ENCODE results near the gene TCF12. TPM values are rescaled to one million over a fixed set of nuclear protein-coding genes. Genes with fewer than 3 reads are reported as not detected.

The TCF12 gene
- polyA plus RNA-seq, 3 donors = 15.8 to 52.5 (median 27.6) TPM

DNA sequence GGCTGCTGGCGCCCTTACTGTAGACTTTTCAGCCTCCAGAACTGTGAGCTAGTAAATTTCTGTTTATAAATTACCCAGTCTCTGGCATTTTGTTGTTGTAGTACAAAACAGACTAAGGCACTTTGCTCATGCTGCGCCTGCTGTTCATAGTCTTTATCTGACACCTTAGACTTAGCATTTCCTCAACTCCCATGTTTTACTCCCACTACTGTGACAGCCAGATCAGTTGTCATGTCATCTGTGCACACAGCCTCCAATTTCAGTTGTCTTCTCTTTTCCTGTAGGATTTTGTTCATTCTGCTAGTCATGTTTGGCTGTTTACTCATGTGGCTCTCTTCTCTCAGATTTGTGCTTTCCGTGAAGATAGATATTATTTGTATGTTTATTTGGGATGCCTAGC lies 62.0 kb downstream of the TCF12 start:
- Mint-ChIP-seq H3K27ac (no peak overlapping the region), H3K4me1 (peaks cover 24% of the 10 kb centered on the region), H3K36me3 (peaks cover 0 to 2% of the 10 kb centered on the region in 2 donors), H3K4me3 (no peak overlapping the region), H3K27me3 (ENCODE audit: low read depth in 3 of 3) (no peaks in the 10 kb centered on the region), H3K9me3 (no peaks in the 10 kb centered on the region)
- DNase-seq = no peak
- H3K79me2 ChIP-seq (ENCODE audit: insufficient read depth, low read length) = peaks cover 79% of the 10 kb centered on the region
- TF ChIP-seq, protein P1, sequence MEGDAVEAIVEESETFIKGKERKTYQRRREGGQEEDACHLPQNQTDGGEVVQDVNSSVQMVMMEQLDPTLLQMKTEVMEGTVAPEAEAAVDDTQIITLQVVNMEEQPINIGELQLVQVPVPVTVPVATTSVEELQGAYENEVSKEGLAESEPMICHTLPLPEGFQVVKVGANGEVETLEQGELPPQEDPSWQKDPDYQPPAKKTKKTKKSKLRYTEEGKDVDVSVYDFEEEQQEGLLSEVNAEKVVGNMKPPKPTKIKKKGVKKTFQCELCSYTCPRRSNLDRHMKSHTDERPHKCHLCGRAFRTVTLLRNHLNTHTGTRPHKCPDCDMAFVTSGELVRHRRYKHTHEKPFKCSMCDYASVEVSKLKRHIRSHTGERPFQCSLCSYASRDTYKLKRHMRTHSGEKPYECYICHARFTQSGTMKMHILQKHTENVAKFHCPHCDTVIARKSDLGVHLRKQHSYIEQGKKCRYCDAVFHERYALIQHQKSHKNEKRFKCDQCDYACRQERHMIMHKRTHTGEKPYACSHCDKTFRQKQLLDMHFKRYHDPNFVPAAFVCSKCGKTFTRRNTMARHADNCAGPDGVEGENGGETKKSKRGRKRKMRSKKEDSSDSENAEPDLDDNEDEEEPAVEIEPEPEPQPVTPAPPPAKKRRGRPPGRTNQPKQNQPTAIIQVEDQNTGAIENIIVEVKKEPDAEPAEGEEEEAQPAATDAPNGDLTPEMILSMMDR (IDR thresholded peaks at IDR 0.05) = no peak
- no peak overlapping the region for H3K4me2 ChIP-seq (replicated peaks; ENCODE audit: extremely low read depth, low read length, poor library complexity, severe bottlenecking)
- intact Hi-C loops (cut with micrococcal nuclease) = no loop called here
- H3K4me3 ChIP-seq (replicated peaks in 1 of 3; ENCODE audit: low read depth in 2 of 3, low read length in 3 of 3) = no peak overlapping the region
- H2AFZ ChIP-seq (ENCODE audit: insufficient read depth, low read depth, low read length, poor library complexity, severe bottlenecking) = no peak overlapping the region
- H4K20me1 ChIP-seq (ENCODE audit: insufficient read depth, low read length) = peaks cover 73% of the 10 kb centered on the region
- H3K4me1 ChIP-seq (ENCODE audit: control insufficient read depth in 1 of 2, insufficient read depth in 2 of 2, low read length in 2 of 2) = peaks cover 19 to 29% of the 10 kb centered on the region in 2 donors
- H3K27me3 ChIP-seq (ENCODE audit: control insufficient read depth in 2 of 2, insufficient read depth in 2 of 2, low read length in 2 of 2) = no peaks in the 10 kb centered on the region
- no peak overlapping the region for H3K9ac ChIP-seq (ENCODE audit: insufficient read depth, low read length, poor library complexity, severe bottlenecking)
- WGBS (ENCODE audit: insufficient coverage) = no CpG with 5 or more reads among the region's 3 CpGs
- no peaks in the 10 kb centered on the region for H3K36me3 ChIP-seq (replicated peaks in 1 of 2; ENCODE audit: control insufficient read depth in 1 of 2, insufficient read depth in 2 of 2, low read length in 2 of 2)
- H3K27ac ChIP-seq (ENCODE audit: low read depth in 1 of 2, low read length in 2 of 2) = no peak overlapping the region
- no peaks in the 10 kb centered on the region for H3K9me3 ChIP-seq (replicated peaks in 1 of 2; ENCODE audit: control insufficient read depth in 1 of 2, insufficient read depth in 1 of 2, low read length in 2 of 2)

DNA sequence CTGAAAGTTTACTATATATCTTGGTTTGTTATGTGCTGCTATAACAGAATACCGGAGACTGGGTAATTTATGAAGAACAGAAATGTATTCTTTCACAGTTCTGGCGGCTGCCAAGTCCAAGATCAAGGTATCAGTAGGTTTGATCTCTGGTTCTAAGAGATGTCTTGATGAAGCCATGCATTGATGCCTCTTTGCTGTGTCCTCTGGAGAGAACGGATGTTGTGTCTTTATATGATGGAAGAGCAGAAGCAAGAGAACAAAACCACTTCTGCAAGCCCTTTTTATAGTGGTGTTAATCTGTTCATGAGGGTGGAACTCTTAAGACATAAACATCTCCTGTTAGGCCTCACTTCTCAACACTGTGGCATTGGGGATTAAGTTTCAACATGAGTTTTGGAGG lies 62.7 kb downstream of the TCF12 start:
- no peak overlapping the region for H3K27ac ChIP-seq (ENCODE audit: low read depth in 1 of 2, low read length in 2 of 2)
- intact Hi-C loops (cut with micrococcal nuclease) = no loop called here
- H3K4me2 ChIP-seq (replicated peaks; ENCODE audit: extremely low read depth, low read length, poor library complexity, severe bottlenecking) = no peak overlapping the region
- H3K9me3 ChIP-seq (replicated peaks in 1 of 2; ENCODE audit: control insufficient read depth in 1 of 2, insufficient read depth in 1 of 2, low read length in 2 of 2) = no peaks in the 10 kb centered on the region
- no peak for DNase-seq
- no peak overlapping the region for H2AFZ ChIP-seq (ENCODE audit: insufficient read depth, low read depth, low read length, poor library complexity, severe bottlenecking)
- H4K20me1 ChIP-seq (ENCODE audit: insufficient read depth, low read length) = peaks cover 77% of the 10 kb centered on the region
- no peaks in the 10 kb centered on the region for H3K27me3 Mint-ChIP-seq (ENCODE audit: low read depth in 3 of 3)
- H3K4me3 ChIP-seq (replicated peaks in 1 of 3; ENCODE audit: low read depth in 2 of 3, low read length in 3 of 3) = no peak overlapping the region
- H3K27me3 ChIP-seq (ENCODE audit: control insufficient read depth in 2 of 2, insufficient read depth in 2 of 2, low read length in 2 of 2) = no peaks in the 10 kb centered on the region
- peaks cover 85% of the 10 kb centered on the region for H3K79me2 ChIP-seq (ENCODE audit: insufficient read depth, low read length)
- H3K4me1 ChIP-seq (ENCODE audit: control insufficient read depth in 1 of 2, insufficient read depth in 2 of 2, low read length in 2 of 2) = peaks cover 23 to 36% of the 10 kb centered on the region in 2 donors
- H3K9me3 Mint-ChIP-seq = no peaks in the 10 kb centered on the region
- H3K9ac ChIP-seq (ENCODE audit: insufficient read depth, low read length, poor library complexity, severe bottlenecking) = no peak overlapping the region
- no peak overlapping the region for H3K27ac Mint-ChIP-seq
- peaks cover 28% of the 10 kb centered on the region for H3K4me1 Mint-ChIP-seq
- no peaks in the 10 kb centered on the region for H3K36me3 ChIP-seq (replicated peaks in 1 of 2; ENCODE audit: control insufficient read depth in 1 of 2, insufficient read depth in 2 of 2, low read length in 2 of 2)
- 100% methylated on average over 1 of the region's 3 CpGs for whole genome bisulfite sequencing (ENCODE audit: insufficient coverage)
- TF ChIP-seq, protein P1 (IDR thresholded peaks at IDR 0.05) = no peak
- H3K4me3 Mint-ChIP-seq = no peak overlapping the region
- H3K36me3 Mint-ChIP-seq = peaks cover 0 to 2% of the 10 kb centered on the region in 2 donors

Measured in CD14-positive monocyte (primary cell).